Activated CD8-positive, alpha-beta memory T cell treated with anti-CD3 and anti-CD28 coated beads, Interleukin-2, amount 50 U/mL, for 24 hours (primary cell): ENCODE results near the gene GRID1.
"Not testable (repeated sequence)": the region's sequence is repeated elsewhere in the genome, so short reads cannot be mapped to it uniquely, and the experiment has no call there.

Experiments used
- DNase-seq: peaks from one replicate; pipeline ENCODE4 v3.0.0-alpha.2; 2020; ENCODE audit errors: extremely low read depth

Gene GRID1

DNA sequence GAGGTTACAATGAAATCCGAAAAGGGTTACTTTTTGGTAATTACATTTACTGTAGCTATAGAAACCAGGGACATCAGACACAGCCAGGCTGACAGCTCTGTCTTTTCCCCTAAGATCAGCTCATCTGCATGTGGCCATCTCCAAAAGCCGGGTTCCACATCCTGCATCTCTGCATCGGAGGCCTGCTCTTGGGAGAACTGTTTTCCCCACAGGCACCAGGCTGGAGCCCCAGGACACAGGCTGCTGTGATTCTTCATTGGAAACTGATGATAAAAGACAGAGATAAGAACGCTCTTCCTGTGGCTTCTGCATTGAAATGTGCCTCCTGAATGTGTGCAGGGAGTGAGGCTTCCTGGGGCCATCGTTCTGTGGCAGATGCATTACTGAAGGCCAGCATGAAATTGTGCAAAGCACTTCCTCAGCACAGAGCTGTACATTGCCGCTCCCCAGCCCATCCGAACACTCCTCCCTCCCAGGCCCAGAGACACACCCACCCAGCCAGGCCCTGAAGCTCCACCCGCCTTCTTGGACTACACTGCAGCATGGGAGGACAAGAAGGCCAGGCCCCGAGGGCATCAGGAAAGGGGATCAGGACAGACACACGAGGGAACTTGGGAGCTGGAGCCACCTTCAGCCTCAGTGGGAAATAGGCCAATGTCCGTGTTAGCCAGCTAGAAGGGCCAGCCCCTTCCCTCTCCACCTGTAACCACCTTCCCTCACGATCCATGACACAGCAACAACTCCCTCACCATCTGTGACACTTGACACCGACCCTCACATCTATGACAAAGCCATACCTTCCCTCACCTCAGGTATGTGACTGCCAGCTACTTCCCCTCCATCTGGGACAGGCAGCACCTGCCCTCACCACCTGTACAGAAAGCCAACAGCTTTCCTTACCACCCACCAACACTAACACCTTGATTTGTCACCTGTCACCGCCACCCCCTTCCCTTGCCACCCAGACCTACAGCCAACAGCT, 113.2 kb downstream of the GRID1 start:
- no peak for DNase-seq

DNA sequence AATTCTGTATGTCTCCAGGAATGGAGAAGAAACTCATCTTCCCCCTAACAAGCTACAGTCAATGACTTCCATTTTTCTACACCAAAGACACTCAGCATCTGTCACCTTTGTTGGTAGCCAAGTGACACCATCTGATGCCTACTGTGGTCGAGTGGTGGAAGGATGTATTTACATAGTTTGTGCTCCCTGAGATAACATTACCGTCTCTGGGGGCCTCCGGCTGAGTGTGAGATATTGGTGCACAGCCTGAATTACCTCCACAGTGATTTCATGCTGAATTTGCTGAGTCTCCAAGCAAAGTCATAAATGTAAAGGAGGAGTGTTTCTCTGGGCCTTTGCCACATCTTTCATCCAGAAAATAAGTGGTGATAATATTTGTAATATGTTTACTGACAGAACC, 114.0 kb downstream of the GRID1 start:
- DNase-seq = no peak

DNA sequence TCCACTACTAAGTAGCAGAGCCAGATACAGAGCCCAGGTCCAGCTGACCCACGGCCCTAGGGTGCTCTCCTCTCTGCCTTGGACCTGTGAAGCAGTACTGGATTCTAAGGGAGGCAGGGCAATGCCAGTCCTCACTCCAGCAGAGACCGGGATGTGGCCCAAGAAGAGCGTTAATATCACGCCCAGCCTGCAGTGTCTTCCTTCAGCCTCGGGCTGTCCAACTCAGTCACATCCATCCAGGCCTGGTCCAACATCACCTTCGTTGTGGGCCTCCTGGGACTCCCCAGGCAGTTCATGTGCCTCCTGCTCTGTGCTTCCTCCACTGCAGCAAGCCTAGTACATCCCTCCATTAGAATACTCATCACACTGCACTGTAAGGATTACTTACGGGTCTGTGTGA, 114.5 kb downstream of the GRID1 start:
- no peak for DNase-seq

DNA sequence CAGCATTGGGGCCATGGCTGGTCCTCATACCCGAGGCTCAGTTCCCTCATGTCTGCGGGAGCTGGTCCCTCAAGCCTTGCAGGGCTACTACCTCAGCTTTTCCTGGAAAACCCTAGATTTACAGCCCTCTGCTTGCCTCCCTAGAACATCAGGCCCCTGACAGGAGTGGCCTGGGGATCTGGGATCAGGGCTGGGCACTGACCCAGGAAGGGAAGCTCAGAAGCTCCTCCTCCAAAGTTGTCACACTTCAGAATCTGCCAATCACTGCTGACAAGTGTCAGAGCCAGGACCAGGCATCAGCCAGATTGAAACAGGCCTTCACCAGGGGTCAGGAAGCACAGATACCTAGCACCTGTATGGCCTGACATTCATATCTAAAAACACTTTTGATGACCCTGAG, 115.2 kb downstream of the GRID1 start:
- no peak for DNase-seq

DNA sequence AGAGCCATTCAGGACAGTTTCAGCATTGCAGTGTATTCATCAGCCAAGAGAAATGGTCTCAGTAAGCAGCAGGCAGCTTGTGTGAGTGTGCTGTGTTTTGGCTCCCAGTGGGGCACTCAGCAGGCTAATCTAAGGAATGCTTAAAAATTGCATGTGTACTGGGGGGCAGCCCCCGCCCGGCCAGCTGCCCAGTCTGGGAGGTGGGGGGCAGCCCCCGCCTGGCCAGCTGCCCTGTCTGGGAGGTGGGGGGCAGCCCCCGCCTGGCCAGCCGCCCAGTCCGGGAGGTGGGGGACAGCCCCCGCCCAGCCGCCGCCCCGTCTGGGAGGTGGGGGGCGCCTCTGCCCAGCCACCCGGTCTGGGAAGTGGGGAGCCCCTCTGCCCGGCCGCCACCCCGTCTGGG, 116.2 kb downstream of the GRID1 start:
- DNase-seq = no peak

DNA sequence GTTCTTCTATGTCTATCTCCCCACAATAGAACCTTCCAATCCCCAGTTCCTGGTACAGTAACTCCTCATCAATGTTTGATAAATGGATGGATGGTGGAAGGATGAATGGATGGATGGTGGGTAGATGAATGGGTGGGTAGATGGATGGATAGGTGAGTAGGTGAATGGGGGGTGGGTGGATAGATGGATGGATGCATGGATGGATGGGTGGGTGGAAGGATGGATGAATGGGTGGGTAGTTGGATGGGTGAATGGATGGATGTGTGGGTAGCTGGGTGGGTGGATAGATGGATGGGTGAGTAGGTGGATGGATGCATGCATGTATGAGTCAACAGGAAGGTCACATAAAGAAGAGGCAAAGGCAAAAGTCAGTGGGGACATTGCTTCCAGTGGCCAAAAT, 116.8 kb downstream of the GRID1 start:
- DNase-seq = no peak

DNA sequence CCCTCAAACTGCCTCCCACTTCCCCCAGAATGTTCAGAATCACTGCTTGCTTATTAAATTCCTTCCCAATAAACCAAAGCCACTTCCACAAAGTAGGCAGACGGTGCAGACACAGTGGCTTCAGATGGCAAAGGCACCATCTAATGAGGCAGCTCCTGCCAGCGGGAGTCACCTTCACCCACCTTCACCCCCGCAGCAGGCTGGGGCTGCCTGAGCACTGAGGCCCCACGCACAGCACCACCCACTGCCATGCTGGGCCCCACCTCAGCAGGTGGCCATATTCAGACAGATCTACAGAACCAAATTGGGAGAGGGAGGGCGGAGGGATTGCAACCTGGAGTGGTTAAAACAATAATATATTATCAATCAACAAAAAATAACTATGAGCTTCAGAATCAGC, 118.5 kb downstream of the GRID1 start:
- DNase-seq = no peak

DNA sequence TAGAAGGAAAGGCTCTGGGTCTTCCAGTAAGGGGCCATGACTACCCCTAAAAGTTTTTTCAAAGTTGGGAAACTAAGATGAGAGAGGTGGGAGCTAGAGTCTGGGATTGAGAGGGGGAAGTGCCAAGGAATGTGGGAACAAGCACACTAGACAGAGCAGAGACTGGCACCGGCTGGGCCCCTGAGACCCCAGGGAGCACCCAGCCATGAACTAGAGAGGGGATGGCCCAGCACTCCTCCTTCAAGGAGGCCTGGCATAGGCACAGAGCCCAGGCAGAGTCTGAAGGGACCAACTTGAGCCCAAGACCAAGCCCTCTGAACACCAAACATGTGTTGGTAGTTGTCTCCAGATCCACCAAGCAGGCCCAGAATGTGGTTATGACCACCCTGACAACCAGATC, 119.0 kb downstream of the GRID1 start:
- DNase-seq = no peak

DNA sequence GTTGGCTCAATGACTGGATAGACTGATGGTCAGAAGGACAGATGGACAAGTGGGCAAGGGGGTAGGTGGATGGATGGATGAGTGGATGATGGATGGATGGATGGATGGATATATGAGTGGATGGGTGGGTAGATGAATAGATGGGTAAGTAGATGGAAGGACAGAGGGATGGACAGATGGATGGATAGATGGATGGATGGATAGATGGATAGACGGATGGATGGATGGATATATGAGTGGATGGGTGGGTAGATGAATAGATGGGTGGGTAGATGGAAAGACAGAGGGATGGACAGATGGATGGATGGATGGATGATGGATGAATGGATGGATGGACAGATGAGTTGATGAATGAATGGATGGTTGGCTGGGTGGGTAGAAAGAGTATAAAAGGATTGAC, 119.5 kb downstream of the GRID1 start:
- DNase-seq = no peak

DNA sequence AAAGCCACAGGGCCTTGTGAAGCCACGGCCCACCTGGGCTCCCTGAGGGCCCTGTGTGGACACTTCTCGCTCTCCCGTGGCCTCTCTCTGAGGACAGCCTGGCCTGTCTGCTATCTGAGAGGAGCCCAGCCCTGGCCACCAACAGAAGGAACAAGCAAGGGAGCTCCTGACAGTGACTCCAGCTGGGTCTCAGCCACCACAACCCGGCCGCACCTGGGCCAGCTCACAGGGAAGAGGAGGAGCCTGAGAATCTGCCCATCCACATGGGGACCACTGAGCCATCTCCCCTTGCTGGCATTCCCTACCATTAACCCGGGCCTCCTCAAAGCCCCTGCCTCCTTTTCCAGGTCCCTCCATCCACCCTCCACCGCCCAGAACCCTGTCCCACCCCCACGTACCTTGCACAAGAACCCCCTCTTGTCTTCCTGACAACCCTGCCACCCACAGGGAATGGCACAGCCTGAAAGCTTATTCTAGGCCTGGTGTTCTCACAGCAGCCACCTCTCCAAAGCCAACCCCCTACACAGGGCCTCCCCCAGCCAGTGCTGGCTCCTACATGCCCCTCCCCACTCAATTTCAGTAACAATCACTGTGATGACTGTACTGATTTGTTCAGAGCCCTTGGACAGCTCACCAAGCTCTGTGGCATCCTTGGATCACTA, 120.2 kb downstream of the GRID1 start:
- DNase-seq = no peak

DNA sequence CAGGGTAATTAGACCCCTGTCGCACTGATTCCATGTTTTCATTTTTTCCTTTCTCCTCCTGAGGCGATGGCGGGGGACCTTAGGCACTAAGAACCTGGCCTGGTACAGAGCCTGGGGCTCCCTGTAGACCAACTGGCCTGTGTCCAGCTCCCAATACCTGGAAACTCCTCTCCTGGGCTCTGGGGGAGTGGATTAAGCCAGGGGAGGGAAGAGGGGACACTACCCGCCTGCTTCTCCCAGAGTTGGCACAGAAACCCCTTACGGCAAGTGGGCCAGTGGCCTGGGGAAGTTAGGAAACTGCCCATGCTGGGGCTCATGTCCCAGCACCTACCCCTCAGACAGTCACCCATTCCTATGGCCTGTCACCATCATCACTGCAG, 121.6 kb downstream of the GRID1 start:
- DNase-seq = no peak

DNA sequence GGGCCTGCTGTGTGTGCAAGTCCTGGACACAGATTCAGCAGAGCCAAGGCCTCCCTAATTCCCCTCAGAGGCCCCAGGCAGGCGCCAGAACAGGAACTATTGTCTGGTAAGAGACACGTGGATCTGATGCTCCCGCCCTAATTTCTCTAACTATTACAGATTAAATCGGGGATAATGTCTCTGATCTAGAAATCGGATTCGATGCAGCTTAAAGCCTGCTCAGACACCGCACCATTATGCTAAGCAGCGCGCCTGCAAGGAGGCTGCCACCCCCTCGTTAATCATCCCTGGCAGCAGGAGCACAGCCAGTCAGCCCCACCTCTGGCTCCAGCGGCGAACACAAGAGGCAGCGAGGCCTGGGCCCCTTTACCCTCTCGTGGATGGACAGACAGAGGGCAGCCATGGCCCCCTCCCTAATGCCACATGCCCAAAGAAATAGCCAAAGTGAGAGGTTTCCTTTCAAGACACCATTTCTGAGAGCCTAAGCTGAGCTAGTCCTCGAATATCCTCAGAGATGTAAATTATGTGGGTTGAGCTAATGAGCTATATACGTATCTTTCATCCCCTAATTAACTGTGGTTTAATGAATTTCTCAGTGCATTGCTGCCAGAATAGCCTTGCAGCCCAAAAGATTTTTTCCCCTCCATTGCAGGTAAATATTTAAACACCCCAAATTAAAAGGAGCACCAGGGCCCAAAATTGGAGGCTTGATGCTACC, 122.1 kb downstream of the GRID1 start:
- DNase-seq = no peak

DNA sequence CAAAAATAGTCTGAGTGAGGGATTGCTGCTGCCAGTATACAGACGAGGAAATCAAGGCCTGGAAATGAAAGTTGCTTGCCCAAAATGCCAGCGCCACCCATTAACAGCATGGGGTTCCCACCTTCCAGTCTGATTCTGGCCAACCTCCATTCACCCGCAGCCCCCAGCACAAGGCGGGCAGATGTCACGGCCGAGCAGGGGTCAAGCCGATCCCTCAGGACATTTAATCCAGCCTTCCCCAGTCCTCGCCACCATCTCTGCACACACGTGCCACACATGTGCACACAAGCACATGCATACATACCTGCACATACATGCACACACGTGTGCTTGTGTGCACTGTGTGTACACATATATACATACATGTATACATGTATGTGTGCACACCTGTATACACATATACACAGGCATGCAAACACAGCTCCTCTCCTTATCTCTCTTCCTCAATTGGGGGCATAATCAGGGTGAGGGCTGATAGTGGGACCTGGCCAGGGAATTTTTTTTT, 122.9 kb downstream of the GRID1 start:
- DNase-seq = no peak

DNA sequence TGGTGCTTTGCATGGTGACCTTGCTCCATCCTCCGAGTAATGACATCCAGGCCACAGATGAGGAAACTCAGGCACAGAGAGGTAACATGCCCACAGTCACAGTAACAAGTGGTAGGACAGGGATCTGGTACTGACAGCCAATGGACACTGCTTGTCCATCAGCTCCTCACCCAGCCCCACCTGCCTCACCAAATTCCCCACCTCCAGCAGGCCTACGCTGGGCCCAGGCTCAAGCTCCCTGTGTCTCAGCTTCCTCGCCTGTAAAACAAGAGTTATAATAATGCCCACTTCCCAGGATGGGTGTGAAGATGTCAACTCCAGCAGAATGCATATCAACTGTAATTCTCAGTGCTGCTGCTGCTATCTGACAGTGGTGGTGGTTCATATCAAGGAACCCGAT, 123.8 kb downstream of the GRID1 start:
- no peak for DNase-seq

DNA sequence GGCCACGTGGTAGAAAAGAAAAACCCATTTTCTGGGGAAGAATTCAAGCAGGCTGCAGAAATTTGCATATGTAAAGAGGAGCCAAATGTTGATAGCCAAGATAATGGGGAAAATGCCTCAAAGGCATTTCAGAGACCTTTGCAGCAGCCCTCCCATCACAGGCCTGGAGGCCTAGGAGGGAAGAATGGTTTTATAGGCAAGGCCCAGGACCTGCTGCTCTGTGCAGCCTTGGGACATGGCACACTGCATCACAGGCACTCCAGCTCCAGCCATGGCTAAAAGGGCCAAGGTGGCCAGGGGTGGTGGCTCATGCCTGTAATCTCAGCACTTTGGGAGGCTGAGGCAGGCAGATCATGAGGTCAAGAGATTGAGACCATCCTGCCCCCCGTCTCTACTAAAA, 128.5 kb downstream of the GRID1 start:
- not testable (repeated sequence) for DNase-seq

DNA sequence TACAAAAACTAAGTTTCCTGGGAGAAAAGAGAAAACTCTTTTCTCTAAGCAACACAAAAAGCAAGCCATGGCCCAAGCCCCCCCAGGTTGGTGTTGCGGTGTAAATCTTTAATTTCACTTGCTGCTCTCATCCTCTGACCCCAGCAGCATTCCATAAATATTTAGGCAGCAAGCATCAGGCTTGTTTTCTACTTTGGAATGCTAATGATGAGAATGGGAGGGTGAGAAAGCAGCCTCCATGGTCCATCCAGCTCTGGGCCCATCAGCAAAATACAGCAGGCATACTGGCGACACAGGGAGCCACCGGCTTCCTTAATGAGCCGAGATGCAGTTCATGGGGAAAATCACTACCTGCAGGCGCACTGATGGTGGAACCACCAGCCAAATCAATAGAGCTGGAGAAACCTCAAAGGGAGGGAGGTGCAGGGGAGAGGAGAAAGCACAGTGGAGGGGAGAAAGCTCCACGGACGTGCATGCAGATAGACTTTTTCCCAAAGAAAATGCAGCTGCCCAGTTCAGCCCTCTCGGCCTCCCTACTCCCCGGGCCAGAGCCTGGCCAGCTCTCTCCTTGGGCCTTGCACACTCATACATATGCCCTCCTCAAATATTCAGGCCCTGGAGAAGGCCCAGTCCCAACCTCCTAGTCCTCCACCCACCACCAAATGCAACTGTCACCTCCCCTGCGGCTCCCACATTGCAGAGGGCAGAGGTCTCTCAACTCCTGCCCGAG, 131.9 kb downstream of the GRID1 start:
- DNase-seq = no peak

DNA sequence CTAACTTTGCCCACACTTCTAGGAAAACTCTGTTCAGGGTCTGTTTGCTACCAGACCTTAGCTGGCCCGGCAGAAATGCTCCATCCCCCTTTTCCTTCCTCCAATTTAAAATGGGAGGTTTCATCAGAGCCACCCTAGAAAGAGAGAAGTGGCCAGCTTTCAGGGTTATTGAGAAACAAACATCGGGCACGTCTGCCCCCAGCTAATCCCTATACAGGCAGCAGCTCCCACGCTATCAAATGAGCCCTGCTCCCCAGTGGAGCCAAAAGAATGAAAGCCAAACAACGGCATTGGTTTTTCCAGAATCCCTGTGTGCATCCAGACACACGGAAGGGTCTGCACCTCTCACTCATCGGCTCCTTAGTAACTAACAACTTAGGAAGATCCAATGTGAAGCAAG, 132.5 kb downstream of the GRID1 start:
- DNase-seq = no peak

DNA sequence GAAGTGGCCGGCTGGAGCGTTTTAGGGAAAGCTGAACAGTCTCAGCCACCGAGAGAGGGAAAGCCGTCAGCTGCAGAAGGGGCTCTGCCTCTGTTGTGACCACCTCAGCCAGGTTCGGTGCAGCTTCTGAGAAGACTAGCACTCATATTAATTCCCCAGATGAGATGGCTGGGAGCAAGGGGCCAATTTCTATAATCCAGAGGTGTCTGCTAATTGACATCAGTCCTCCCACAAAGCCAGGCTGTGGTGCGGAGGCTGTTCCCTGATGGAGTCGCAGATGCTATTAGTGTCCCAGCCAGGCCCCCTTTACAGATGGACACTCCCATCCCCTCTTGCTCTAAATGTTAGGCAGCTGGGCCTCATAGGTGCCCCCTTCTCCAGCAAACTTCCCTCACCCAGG, 133.5 kb downstream of the GRID1 start:
- no peak for DNase-seq

DNA sequence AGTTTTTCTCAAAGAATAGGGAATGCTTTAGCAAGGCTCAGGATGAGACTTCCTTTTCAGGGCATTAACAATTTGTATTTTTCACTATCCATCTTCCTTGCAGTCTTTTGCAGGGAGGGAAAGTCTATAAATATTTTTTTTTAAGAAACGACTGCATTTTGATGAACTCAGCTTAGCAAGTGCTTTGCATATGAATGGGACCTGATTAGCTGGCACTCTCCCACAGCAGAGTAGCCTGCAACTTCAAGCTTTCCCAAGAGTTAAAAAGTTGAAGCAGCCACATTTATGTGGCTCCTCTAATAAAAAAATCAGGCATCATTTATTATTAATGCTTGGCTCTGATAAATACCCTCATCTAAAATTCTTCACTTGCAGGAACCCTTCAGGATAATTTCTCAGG, 134.0 kb downstream of the GRID1 start:
- DNase-seq = no peak

DNA sequence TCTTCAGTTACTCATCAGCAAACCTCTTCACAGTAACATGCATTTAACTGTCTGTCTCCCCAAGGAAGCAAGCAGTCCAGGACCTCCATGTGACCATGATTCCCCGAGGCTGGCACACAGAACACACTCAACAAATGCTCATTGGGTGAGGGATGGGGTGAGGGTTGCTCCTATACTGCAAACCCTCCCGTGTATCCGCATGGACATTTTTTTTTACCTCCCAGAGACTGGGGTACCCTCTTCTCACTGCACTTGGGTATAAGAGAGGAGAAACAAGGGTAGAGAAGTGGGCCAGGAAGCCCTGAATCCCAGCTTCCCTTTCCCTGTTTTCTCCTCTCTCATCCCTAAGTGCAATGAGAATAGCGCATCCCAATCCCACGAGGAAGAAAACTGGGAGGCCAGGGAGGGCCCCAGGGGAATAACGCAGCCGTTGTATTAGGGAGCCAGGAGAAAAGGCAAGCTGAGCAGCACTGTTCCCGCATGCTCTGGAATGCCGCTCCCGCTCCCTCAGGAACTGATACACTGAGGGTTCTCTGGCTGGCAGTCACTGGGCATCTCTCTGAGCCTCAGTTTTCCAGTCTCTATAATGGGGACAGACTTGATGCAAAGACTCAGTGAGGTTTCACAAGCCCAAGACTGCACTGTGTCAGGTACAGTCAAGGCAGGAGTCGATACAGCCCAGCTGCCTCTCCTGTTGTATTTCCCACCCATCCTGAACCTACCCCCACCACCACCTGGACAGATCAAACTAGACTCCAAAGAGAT, 134.6 kb downstream of the GRID1 start:
- no peak for DNase-seq

DNA sequence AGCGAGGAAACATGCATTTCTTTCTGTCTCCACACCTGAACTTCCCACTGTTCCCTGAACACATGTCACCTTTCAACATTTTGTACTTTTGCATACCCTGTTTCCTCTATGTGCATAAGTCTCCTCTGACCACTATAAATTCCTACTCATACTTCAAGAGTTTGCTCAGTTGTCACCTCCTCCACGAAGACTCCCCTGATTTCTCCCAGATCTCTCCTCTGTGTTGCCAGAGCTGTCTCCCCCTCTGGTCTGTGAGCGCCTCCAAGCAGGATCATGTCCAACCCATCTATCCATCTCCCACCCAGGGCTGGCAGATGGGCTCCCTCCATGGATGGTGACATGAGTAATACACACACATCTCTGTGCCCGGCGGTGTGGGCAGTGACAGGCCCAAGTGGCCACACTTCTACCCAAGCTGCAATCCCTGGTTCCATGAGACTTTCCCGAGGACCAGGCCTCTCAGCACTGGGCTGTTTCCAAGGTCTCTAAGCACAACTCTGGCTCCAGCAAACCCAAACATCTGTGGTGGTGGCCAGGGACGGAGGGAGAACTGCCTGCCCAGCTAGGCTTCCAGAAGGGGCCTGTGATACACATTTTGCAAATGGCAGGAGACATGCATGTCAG, 135.9 kb downstream of the GRID1 start:
- DNase-seq = no peak
